PFSK-1 (cell line): ENCODE results near the gene NAT8.

Source experiments
- POLR2AphosphoS5 ChIP-seq: IDR thresholded peaks from 2 replicates; pipeline ENCODE4 v1.6.1; 2012; ENCODE audit warnings: low read depth, mild to moderate bottlenecking, control low read depth, low read length, moderate library complexity
- SIN3A ChIP-seq: IDR thresholded peaks from 2 replicates; pipeline ENCODE4 v1.6.1; 2012; ENCODE audit warnings: mild to moderate bottlenecking, low read length, moderate library complexity, borderline replicate concordance; ENCODE audit not compliant: insufficient read depth
- TAF1 ChIP-seq: IDR thresholded peaks from 2 replicates; pipeline ENCODE4 v1.6.1; 2012; ENCODE audit warnings: low read length, control low read depth, borderline replicate concordance; ENCODE audit not compliant: insufficient read depth

GRCh38 chr2:73593680-73594079 lies 48.5 kb downstream of the NAT8 start:
- no peak for TF ChIP-seq POLR2AphosphoS5
- TF ChIP-seq SIN3A, result no peak
- TF ChIP-seq TAF1, result no peak
